ENCODE measurements around the gene COX11. TPM values are rescaled to one million over a fixed set of nuclear protein-coding genes. Genes with fewer than 3 reads are reported as not detected.

The COX11 gene
- total and polyA plus RNA-seq, 2 of the 13 experiments (the other 11 are each of a cell fraction or from before 2014, with no cell fraction given): 103 to 203 TPM

DNA sequence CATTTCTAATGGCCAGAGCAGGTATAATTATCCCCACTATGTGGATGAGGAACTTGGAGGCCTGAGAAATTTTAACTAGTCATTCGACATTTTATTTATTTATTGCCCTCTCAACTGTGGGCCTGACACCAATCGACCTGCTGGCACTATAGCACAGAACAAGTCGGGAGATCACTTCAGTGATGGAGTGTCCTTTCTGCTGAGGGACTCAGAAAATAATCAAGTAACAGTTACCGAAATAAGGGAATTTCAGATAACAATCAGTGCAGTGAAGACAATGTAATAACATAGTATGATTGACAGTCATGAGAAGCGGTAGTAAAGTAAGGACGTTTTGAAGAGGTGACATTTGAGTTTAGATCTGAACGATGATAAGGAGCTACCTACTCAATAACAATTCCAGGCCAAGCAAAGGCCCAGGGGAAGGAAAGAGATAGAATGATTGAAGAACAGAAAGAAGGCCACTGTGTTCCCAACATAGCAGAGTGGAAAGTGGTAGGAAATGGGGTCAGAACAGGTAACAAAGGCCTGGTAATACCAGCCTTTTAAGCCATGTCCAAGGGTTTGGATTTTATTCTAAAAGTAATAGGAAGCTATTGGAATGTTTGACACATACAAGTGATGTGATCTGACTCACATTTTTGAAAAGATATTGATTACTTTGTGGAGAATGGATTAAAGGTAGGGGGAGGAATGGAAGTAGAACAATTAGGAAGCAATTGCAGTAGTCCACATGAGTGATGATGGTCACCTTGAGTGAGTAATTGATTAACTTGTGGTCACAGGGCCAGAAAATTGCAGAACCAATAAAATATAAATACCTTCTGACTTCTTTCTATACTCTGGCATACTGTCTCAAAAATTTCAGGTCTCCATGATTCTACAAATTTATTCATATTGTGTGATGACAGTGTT is 1.5 kb upstream of the COX11 start (continued):
- TF ChIP-seq, protein P1, sequence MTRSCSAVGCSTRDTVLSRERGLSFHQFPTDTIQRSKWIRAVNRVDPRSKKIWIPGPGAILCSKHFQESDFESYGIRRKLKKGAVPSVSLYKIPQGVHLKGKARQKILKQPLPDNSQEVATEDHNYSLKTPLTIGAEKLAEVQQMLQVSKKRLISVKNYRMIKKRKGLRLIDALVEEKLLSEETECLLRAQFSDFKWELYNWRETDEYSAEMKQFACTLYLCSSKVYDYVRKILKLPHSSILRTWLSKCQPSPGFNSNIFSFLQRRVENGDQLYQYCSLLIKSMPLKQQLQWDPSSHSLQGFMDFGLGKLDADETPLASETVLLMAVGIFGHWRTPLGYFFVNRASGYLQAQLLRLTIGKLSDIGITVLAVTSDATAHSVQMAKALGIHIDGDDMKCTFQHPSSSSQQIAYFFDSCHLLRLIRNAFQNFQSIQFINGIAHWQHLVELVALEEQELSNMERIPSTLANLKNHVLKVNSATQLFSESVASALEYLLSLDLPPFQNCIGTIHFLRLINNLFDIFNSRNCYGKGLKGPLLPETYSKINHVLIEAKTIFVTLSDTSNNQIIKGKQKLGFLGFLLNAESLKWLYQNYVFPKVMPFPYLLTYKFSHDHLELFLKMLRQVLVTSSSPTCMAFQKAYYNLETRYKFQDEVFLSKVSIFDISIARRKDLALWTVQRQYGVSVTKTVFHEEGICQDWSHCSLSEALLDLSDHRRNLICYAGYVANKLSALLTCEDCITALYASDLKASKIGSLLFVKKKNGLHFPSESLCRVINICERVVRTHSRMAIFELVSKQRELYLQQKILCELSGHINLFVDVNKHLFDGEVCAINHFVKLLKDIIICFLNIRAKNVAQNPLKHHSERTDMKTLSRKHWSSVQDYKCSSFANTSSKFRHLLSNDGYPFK (CRISPR knock-in tag; IDR thresholded peaks at IDR 0.05; ENCODE audit: borderline replicate concordance): no peak
- TF ChIP-seq EP300 (IDR thresholded peaks at IDR 0.05; ENCODE audit: low read depth in 2 of 2, low read length in 2 of 2) (no peak), EP300 (CRISPR knock-in tag; IDR thresholded peaks at IDR 0.05; ENCODE audit: borderline replicate concordance) (no peak), TP53 (CRISPR knock-in tag; conservative IDR thresholded peaks at IDR 0.05) (no peak), NCOA2 (CRISPR knock-in tag; IDR thresholded peaks at IDR 0.05) (no peak), NR3C1 (CRISPR knock-in tag; IDR thresholded peaks at IDR 0.05) (no peak), ZNF564 (CRISPR knock-in tag; IDR thresholded peaks at IDR 0.05) (no peak), DPF2 (CRISPR knock-in tag; IDR thresholded peaks at IDR 0.05; ENCODE audit: borderline replicate concordance, low read depth) (no peak), ONECUT2 (CRISPR knock-in tag; IDR thresholded peaks at IDR 0.05) (peak; percentile 61), CC2D1A (CRISPR knock-in tag; IDR thresholded peaks at IDR 0.05) (peak; percentile 86; the same call in 1 of the 2 replicates), POLR2A (IDR thresholded peaks at IDR 0.05; ENCODE audit: insufficient read depth in 1 of 2, low read depth in 2 of 2, low read length in 2 of 2) (0 out of 4 replicates have a peak, but pooled peaks of 1 of the 2 experiments have one; percentile 19)
- TF ChIP-seq, protein P2, sequence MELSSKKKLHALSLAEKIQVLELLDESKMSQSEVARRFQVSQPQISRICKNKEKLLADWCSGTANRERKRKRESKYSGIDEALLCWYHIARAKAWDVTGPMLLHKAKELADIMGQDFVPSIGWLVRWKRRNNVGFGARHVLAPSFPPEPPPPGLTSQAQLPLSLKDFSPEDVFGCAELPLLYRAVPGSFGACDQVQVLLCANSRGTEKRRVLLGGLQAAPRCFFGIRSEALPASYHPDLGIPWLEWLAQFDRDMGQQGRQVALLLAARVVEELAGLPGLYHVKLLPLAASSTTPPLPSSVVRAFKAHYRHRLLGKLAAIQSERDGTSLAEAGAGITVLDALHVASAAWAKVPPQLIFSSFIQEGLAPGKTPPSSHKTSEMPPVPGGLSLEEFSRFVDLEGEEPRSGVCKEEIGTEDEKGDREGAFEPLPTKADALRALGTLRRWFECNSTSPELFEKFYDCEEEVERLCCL (CRISPR knock-in tag; IDR thresholded peaks at IDR 0.05; ENCODE audit: borderline replicate concordance): peak; percentile 65; the same call in 1 of the 2 replicates
- TF ChIP-seq, protein P3, sequence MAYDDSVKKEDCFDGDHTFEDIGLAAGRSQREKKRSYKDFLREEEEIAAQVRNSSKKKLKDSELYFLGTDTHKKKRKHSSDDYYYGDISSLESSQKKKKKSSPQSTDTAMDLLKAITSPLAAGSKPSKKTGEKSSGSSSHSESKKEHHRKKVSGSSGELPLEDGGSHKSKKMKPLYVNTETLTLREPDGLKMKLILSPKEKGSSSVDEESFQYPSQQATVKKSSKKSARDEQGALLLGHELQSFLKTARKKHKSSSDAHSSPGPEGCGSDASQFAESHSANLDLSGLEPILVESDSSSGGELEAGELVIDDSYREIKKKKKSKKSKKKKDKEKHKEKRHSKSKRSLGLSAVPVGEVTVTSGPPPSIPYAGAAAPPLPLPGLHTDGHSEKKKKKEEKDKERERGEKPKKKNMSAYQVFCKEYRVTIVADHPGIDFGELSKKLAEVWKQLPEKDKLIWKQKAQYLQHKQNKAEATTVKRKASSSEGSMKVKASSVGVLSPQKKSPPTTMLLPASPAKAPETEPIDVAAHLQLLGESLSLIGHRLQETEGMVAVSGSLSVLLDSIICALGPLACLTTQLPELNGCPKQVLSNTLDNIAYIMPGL (CRISPR knock-in tag; IDR thresholded peaks at IDR 0.05; ENCODE audit: borderline replicate concordance in 1 of 2, low read depth in 1 of 2): no peak
- TF ChIP-seq, protein P4, sequence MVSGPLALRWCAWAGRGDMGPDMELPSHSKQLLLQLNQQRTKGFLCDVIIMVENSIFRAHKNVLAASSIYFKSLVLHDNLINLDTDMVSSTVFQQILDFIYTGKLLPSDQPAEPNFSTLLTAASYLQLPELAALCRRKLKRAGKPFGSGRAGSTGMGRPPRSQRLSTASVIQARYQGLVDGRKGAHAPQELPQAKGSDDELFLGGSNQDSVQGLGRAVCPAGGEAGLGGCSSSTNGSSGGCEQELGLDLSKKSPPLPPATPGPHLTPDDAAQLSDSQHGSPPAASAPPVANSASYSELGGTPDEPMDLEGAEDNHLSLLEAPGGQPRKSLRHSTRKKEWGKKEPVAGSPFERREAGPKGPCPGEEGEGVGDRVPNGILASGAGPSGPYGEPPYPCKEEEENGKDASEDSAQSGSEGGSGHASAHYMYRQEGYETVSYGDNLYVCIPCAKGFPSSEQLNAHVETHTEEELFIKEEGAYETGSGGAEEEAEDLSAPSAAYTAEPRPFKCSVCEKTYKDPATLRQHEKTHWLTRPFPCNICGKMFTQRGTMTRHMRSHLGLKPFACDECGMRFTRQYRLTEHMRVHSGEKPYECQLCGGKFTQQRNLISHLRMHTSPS (CRISPR knock-in tag; IDR thresholded peaks at IDR 0.05; ENCODE audit: low read depth): no peak
- TF ChIP-seq, protein P5, sequence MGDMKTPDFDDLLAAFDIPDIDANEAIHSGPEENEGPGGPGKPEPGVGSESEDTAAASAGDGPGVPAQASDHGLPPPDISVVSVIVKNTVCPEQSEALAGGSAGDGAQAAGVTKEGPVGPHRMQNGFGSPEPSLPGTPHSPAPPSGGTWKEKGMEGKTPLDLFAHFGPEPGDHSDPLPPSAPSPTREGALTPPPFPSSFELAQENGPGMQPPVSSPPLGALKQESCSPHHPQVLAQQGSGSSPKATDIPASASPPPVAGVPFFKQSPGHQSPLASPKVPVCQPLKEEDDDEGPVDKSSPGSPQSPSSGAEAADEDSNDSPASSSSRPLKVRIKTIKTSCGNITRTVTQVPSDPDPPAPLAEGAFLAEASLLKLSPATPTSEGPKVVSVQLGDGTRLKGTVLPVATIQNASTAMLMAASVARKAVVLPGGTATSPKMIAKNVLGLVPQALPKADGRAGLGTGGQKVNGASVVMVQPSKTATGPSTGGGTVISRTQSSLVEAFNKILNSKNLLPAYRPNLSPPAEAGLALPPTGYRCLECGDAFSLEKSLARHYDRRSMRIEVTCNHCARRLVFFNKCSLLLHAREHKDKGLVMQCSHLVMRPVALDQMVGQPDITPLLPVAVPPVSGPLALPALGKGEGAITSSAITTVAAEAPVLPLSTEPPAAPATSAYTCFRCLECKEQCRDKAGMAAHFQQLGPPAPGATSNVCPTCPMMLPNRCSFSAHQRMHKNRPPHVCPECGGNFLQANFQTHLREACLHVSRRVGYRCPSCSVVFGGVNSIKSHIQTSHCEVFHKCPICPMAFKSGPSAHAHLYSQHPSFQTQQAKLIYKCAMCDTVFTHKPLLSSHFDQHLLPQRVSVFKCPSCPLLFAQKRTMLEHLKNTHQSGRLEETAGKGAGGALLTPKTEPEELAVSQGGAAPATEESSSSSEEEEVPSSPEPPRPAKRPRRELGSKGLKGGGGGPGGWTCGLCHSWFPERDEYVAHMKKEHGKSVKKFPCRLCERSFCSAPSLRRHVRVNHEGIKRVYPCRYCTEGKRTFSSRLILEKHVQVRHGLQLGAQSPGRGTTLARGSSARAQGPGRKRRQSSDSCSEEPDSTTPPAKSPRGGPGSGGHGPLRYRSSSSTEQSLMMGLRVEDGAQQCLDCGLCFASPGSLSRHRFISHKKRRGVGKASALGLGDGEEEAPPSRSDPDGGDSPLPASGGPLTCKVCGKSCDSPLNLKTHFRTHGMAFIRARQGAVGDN (CRISPR knock-in tag; IDR thresholded peaks at IDR 0.05): no peak
